ENCODE data around the gene EMD.

The EMD gene

DNA sequence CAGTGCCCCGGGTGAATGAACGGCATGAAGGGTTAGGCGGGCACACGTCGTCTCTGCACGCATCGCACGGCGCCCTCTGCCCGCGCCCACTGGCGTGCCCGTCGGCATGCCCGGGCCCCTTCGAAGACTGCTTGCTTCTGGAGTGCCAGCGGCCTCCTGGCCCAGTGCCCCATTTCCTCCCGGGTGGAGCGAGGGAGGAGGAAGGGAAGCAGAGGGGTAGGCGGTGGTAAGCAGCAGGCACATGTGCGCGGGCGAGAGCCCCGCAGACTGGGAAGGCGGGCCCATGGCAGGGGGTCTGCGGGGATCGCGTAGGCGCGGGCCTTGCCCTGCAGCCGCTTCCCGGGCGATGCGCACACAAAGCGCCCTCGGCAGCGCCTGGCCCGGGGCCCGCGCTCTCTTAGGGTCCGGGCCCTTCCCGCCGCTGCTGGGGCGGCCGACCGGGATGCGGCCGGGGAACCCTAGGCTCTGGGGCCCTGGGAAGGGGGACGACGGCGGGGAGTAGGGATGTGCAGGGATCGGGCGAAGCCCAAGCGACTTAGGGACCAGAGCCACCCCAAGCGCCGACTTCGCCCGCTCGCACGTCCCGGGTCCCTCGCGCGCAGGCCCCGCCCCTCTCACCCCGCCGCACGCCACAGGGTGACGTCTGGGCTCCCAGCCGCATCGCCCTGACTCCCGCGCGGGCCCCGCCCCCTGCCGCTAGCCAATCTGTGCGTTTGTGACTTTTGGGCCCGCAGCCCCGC, 866 bp upstream of the EMD start:
- DNase-seq (ENCODE audit: low read depth in 2 of 2) = peak; percentile 43 to 76
- peak overlapping the region; percentile 27 to 47 for H3K4me3 ChIP-seq (replicated peaks in 1 of 2; ENCODE audit: low read depth in 2 of 2, low read length in 2 of 2)
- TF ChIP-seq, protein P1, sequence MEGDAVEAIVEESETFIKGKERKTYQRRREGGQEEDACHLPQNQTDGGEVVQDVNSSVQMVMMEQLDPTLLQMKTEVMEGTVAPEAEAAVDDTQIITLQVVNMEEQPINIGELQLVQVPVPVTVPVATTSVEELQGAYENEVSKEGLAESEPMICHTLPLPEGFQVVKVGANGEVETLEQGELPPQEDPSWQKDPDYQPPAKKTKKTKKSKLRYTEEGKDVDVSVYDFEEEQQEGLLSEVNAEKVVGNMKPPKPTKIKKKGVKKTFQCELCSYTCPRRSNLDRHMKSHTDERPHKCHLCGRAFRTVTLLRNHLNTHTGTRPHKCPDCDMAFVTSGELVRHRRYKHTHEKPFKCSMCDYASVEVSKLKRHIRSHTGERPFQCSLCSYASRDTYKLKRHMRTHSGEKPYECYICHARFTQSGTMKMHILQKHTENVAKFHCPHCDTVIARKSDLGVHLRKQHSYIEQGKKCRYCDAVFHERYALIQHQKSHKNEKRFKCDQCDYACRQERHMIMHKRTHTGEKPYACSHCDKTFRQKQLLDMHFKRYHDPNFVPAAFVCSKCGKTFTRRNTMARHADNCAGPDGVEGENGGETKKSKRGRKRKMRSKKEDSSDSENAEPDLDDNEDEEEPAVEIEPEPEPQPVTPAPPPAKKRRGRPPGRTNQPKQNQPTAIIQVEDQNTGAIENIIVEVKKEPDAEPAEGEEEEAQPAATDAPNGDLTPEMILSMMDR (IDR thresholded peaks at IDR 0.05; ENCODE audit: low read depth, low read length) = no peak

DNA sequence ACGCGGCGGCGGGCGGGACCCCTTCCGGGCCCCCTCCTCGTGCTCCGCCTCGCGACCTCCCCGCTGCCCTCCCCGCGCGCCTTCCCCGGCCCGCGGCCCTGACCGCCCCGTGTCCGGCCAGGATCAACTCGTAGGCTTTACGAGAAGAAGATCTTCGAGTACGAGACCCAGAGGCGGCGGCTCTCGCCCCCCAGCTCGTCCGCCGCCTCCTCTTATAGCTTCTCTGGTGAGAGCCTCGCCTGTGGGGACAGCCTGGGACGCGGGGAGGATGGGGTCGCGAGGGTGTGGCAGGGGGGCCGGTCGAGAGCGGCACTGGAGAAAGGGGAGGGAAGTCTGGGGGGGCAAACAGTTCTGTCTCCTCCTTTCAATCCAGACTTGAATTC, 465 bp downstream of the EMD start:
- TF ChIP-seq, protein P1 (IDR thresholded peaks at IDR 0.05; ENCODE audit: low read depth, low read length) = no peak
- peak overlapping the region; percentile 64 to 71 for H3K4me3 ChIP-seq (replicated peaks in 1 of 2; ENCODE audit: low read depth in 2 of 2, low read length in 2 of 2)
- DNase-seq (ENCODE audit: low read depth in 2 of 2) = no peak

DNA sequence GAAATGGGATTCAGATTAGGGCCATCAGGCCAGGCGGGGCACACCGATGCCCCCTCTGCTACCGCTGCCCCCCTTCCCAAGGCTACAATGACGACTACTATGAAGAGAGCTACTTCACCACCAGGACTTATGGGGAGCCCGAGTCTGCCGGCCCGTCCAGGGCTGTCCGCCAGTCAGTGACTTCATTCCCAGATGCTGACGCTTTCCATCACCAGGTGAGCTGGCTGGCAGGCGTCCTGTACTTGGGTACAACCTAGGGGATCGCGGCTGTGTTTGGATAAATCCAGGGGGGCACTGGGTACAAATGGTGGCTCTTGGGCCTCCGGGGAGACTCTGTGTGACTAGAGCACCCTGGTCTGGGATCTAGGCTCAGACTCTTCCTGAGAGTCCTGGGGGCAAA, 1.1 kb downstream of the EMD start:
- TF ChIP-seq, protein P1 (IDR thresholded peaks at IDR 0.05; ENCODE audit: low read depth, low read length) = no peak
- DNase-seq (ENCODE audit: low read depth in 2 of 2) = no peak

DNA sequence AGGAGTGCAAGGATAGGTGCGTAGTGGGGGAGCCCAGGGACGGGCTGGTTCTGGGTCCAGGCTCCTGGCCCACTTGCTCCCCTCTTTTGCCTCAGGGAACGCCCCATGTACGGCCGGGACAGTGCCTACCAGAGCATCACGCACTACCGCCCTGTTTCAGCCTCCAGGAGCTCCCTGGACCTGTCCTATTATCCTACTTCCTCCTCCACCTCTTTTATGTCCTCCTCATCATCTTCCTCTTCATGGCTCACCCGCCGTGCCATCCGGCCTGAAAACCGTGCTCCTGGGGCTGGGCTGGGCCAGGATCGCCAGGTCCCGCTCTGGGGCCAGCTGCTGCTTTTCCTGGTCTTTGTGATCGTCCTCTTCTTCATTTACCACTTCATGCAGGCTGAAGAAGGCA, 1.7 kb downstream of the EMD start:
- TF ChIP-seq, protein P1 (IDR thresholded peaks at IDR 0.05; ENCODE audit: low read depth, low read length) = no peak
- H3K4me3 ChIP-seq (replicated peaks in 1 of 2; ENCODE audit: low read depth in 2 of 2, low read length in 2 of 2) = peak overlapping the region; percentile 64 to 71
- no peak for DNase-seq (ENCODE audit: low read depth in 2 of 2)

More for the DNA sequence above, 1.1 kb downstream of the EMD start:
- H3K4me3 ChIP-seq (replicated peaks in 1 of 2; ENCODE audit: low read depth in 2 of 2, low read length in 2 of 2) = peak overlapping the region; percentile 64 to 71

DNA sequence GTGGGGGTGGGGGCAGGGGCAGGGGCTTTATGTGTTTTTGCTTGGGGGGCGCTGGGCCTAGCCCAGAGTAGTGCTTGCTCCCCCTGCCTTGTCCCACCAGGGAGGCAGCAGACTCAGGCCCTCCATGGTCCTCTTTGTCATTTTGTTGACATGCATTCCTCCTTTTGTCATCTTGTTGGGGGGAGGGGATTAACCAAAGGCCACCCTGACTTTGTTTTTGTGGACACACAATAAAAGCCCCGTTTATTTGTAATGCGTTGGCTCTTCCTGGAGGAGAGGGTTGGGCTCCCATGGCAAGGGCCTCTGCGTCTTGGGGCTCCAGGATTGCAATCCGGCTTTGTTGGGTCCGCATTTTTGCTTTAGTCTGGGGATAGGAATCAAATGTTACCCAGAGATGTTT, 2.2 kb downstream of the EMD start:
- TF ChIP-seq, protein P1 (IDR thresholded peaks at IDR 0.05; ENCODE audit: low read depth, low read length) = no peak
- no peak overlapping the region for H3K4me3 ChIP-seq (replicated peaks in 1 of 2; ENCODE audit: low read depth in 2 of 2, low read length in 2 of 2)
- no peak for DNase-seq (ENCODE audit: low read depth in 2 of 2)

DNA sequence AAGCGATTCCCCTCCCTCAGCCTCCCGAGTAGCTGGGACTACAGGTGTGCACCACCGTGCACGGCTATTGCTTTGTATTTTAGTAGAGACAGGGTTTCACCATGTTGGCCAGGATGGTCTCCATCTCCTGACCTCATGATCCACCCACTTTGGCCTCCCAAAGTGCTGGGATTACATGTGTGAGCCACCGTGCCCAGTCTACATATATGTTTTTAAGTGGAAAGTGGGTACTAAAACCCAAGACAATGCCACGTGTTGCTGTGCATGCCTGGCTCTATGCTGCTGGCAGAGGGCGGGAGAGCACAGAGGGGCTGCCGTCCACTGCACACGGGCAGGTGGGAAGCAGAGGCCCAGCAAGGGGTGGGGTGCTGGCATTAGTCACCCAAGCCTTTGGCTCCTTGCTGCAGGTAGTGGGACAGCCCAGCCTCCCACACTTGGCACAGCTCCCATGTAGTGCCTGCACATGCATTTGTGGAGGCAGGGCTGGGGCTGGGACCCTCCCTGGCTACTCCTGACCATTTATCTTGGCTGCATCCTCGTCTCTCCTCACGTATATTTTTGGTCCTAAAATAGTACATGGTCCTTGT, 3.5 kb downstream of the EMD start:
- no peak for DNase-seq (ENCODE audit: low read depth in 2 of 2)
- no peak overlapping the region for H3K4me3 ChIP-seq (replicated peaks in 1 of 2; ENCODE audit: low read depth in 2 of 2, low read length in 2 of 2)
- TF ChIP-seq, protein P1 (IDR thresholded peaks at IDR 0.05; ENCODE audit: low read depth, low read length) = no peak
